ENCODE results near the gene CPS1.

CPS1 gene

GRCh38 chr2:210551001-210551400 lies 5.4 kb upstream of the CPS1 start:
- Histone ChIP-seq H2BK12ac (ENCODE audit: low read length) (no peak overlapping the region), H3K27ac (ENCODE audit: low read depth, low read length) (no peak overlapping the region)
- no CpG with 5 or more reads among the region's 2 CpGs for WGBS (ENCODE audit: extremely low coverage, insufficient coverage, insufficient read length)

GRCh38 chr2:210553373-210553772 lies 3.0 kb upstream of the CPS1 start:
- WGBS (ENCODE audit: extremely low coverage, insufficient coverage, insufficient read length), result no CpG with 5 or more reads among the region's 1 CpG
- Histone ChIP-seq H2BK5ac (ENCODE audit: low read depth, low read length, poor library complexity) (no peak overlapping the region), H3K27ac (ENCODE audit: low read depth, low read length) (no peak overlapping the region)

More at GRCh38 chr2:210551001-210551400, 5.4 kb upstream of the CPS1 start:
- Histone ChIP-seq H3K18ac (ENCODE audit: low read length) (no peak overlapping the region), H4K8ac (ENCODE audit: low read depth, low read length) (no peak overlapping the region), H3K9me3 (ENCODE audit: insufficient read depth, low read depth, low read length) (no peaks in the 10 kb centered on the region), H2BK120ac (ENCODE audit: insufficient read depth, low read length, poor library complexity) (no peak overlapping the region), H2AK5ac (ENCODE audit: low read length) (no peak overlapping the region), H3K27me3 (ENCODE audit: insufficient read depth, low read length) (no peaks in the 10 kb centered on the region), H4K12ac (ENCODE audit: low read depth, low read length) (no peak overlapping the region), H3K4ac (ENCODE audit: low read depth, low read length) (no peak overlapping the region), H3K79me2 (ENCODE audit: control insufficient read depth, insufficient read depth, low read length, poor library complexity) (no peaks in the 10 kb centered on the region), H3K36me3 (ENCODE audit: control insufficient read depth in 1 of 2, insufficient read depth in 2 of 2, low read length in 2 of 2) (no peaks in the 10 kb centered on the region), H3K4me3 (ENCODE audit: low read depth, low read length) (no peak overlapping the region), H3K4me2 (ENCODE audit: low read length) (no peak overlapping the region), H3K9ac (ENCODE audit: low read length) (no peak overlapping the region), H3K4me1 (ENCODE audit: control insufficient read depth in 1 of 2, insufficient read depth in 2 of 2, low read length in 2 of 2) (no peaks in the 10 kb centered on the region), H3K23ac (ENCODE audit: low read length) (no peak overlapping the region), H3K79me1 (ENCODE audit: low read length) (no peaks in the 10 kb centered on the region), H3K14ac (ENCODE audit: low read length) (no peak overlapping the region), H4K91ac (ENCODE audit: low read depth, low read length) (no peak overlapping the region), H2BK5ac (ENCODE audit: low read depth, low read length, poor library complexity) (no peak overlapping the region), H2AFZ (ENCODE audit: insufficient read depth, low read length, poor library complexity) (no peak overlapping the region)
- no peak for DNase-seq

GRCh38 chr2:210555555-210555954 lies 844 bp upstream of the CPS1 start:
- H3K27me3 ChIP-seq (ENCODE audit: insufficient read depth, low read length), result no peaks in the 10 kb centered on the region
- no peak overlapping the region for H3K9ac ChIP-seq (ENCODE audit: low read length)
- no peak overlapping the region for H4K91ac ChIP-seq (ENCODE audit: low read depth, low read length)
- H2BK120ac ChIP-seq (ENCODE audit: insufficient read depth, low read length, poor library complexity), result no peak overlapping the region
- no peak overlapping the region for H3K4me2 ChIP-seq (ENCODE audit: low read length)
- no peak overlapping the region for H2AFZ ChIP-seq (ENCODE audit: insufficient read depth, low read length, poor library complexity)
- H3K79me2 ChIP-seq (ENCODE audit: control insufficient read depth, insufficient read depth, low read length, poor library complexity), result no peaks in the 10 kb centered on the region
- no peaks in the 10 kb centered on the region for H3K9me3 ChIP-seq (ENCODE audit: insufficient read depth, low read depth, low read length)
- DNase-seq, result no peak
- H3K4ac ChIP-seq (ENCODE audit: low read depth, low read length), result no peak overlapping the region
- no peaks in the 10 kb centered on the region for H3K79me1 ChIP-seq (ENCODE audit: low read length)
- H3K23ac ChIP-seq (ENCODE audit: low read length), result no peak overlapping the region
- no peak overlapping the region for H2BK12ac ChIP-seq (ENCODE audit: low read length)
- no peak overlapping the region for H4K8ac ChIP-seq (ENCODE audit: low read depth, low read length)
- no peak overlapping the region for H3K18ac ChIP-seq (ENCODE audit: low read length)
- no peak overlapping the region for H2BK5ac ChIP-seq (ENCODE audit: low read depth, low read length, poor library complexity)
- no peak overlapping the region for H4K12ac ChIP-seq (ENCODE audit: low read depth, low read length)
- H3K4me3 ChIP-seq (ENCODE audit: low read depth, low read length), result no peak overlapping the region
- no peaks in the 10 kb centered on the region for H3K4me1 ChIP-seq (ENCODE audit: control insufficient read depth in 1 of 2, insufficient read depth in 2 of 2, low read length in 2 of 2)
- H3K36me3 ChIP-seq (ENCODE audit: control insufficient read depth in 1 of 2, insufficient read depth in 2 of 2, low read length in 2 of 2), result no peaks in the 10 kb centered on the region
- no peak overlapping the region for H3K27ac ChIP-seq (ENCODE audit: low read depth, low read length)
- H3K14ac ChIP-seq (ENCODE audit: low read length), result no peak overlapping the region
- no peak overlapping the region for H2AK5ac ChIP-seq (ENCODE audit: low read length)

More at GRCh38 chr2:210553373-210553772, 3.0 kb upstream of the CPS1 start:
- Histone ChIP-seq H2BK120ac (ENCODE audit: insufficient read depth, low read length, poor library complexity) (no peak overlapping the region), H3K79me1 (ENCODE audit: low read length) (no peaks in the 10 kb centered on the region), H3K4me3 (ENCODE audit: low read depth, low read length) (no peak overlapping the region), H3K36me3 (ENCODE audit: control insufficient read depth in 1 of 2, insufficient read depth in 2 of 2, low read length in 2 of 2) (no peaks in the 10 kb centered on the region), H3K4me1 (ENCODE audit: control insufficient read depth in 1 of 2, insufficient read depth in 2 of 2, low read length in 2 of 2) (no peaks in the 10 kb centered on the region), H3K18ac (ENCODE audit: low read length) (no peak overlapping the region), H3K4ac (ENCODE audit: low read depth, low read length) (no peak overlapping the region), H2AK5ac (ENCODE audit: low read length) (no peak overlapping the region), H3K79me2 (ENCODE audit: control insufficient read depth, insufficient read depth, low read length, poor library complexity) (no peaks in the 10 kb centered on the region), H4K8ac (ENCODE audit: low read depth, low read length) (no peak overlapping the region), H3K4me2 (ENCODE audit: low read length) (no peak overlapping the region), H3K9ac (ENCODE audit: low read length) (no peak overlapping the region), H3K27me3 (ENCODE audit: insufficient read depth, low read length) (no peaks in the 10 kb centered on the region), H4K12ac (ENCODE audit: low read depth, low read length) (no peak overlapping the region), H3K9me3 (ENCODE audit: insufficient read depth, low read depth, low read length) (no peaks in the 10 kb centered on the region), H3K23ac (ENCODE audit: low read length) (no peak overlapping the region), H4K91ac (ENCODE audit: low read depth, low read length) (no peak overlapping the region), H2AFZ (ENCODE audit: insufficient read depth, low read length, poor library complexity) (no peak overlapping the region), H3K14ac (ENCODE audit: low read length) (no peak overlapping the region), H2BK12ac (ENCODE audit: low read length) (no peak overlapping the region)
- DNase-seq, result peak in 1 of 2 donors; percentile 29

DNA sequence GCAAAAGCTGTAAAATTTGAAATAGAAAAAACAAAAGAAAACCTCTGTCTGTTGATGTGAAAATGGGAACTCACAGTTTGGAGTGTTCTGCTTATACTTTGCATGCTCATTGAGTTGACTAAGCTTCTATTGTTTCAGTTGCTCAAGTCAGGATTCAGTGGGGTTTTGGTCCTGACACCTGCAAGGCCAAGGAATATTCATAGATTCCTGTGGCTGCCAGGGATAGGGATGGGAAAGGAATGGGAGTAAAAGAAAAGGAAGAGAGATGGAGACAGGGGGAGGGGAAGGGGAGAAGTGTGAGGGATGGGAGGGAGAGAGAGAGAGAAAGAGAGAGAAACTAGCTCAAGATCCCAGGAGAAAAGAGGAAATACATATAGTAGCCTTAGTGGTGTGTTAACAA lies 1.3 kb downstream of the CPS1 start:
- Histone ChIP-seq H4K8ac (ENCODE audit: low read depth, low read length) (no peak overlapping the region), H3K18ac (ENCODE audit: low read length) (no peak overlapping the region), H3K4ac (ENCODE audit: low read depth, low read length) (no peak overlapping the region), H2BK5ac (ENCODE audit: low read depth, low read length, poor library complexity) (no peak overlapping the region), H3K4me2 (ENCODE audit: low read length) (no peak overlapping the region), H3K14ac (ENCODE audit: low read length) (no peak overlapping the region), H2AK5ac (ENCODE audit: low read length) (no peak overlapping the region), H2AFZ (ENCODE audit: insufficient read depth, low read length, poor library complexity) (no peak overlapping the region), H4K91ac (ENCODE audit: low read depth, low read length) (no peak overlapping the region), H3K27me3 (ENCODE audit: insufficient read depth, low read length) (no peaks in the 10 kb centered on the region), H3K79me1 (ENCODE audit: low read length) (no peaks in the 10 kb centered on the region), H4K12ac (ENCODE audit: low read depth, low read length) (no peak overlapping the region), H2BK120ac (ENCODE audit: insufficient read depth, low read length, poor library complexity) (no peak overlapping the region), H3K27ac (ENCODE audit: low read depth, low read length) (no peak overlapping the region), H3K4me1 (ENCODE audit: control insufficient read depth in 1 of 2, insufficient read depth in 2 of 2, low read length in 2 of 2) (no peaks in the 10 kb centered on the region), H3K9ac (ENCODE audit: low read length) (no peak overlapping the region), H3K23ac (ENCODE audit: low read length) (no peak overlapping the region), H3K9me3 (ENCODE audit: insufficient read depth, low read depth, low read length) (no peaks in the 10 kb centered on the region), H3K79me2 (ENCODE audit: control insufficient read depth, insufficient read depth, low read length, poor library complexity) (no peaks in the 10 kb centered on the region), H3K4me3 (ENCODE audit: low read depth, low read length) (no peak overlapping the region), H2BK12ac (ENCODE audit: low read length) (no peak overlapping the region), H3K36me3 (ENCODE audit: control insufficient read depth in 1 of 2, insufficient read depth in 2 of 2, low read length in 2 of 2) (no peaks in the 10 kb centered on the region)
- no peak for DNase-seq

DNA sequence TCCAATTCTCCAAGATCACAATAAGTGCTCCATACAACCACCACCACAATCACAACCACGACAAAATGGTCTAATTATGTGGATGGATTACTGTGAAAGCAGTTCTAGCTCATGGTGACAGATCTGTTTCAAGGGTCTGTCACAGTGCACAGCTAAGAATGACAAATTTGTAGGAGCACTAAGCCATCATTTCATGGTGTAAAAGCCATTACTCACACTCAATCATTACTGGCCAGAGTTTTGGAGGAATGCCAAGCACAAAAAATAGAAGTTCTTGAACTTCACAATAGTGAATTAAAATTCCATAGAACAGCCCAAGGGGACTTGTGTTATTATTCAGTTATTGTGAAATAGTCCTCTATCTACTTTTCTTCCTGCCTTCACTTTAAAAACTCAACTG lies 2.3 kb downstream of the CPS1 start:
- H3K23ac ChIP-seq (ENCODE audit: low read length), result no peak overlapping the region
- H4K8ac ChIP-seq (ENCODE audit: low read depth, low read length), result no peak overlapping the region
- H3K4me1 ChIP-seq (ENCODE audit: control insufficient read depth in 1 of 2, insufficient read depth in 2 of 2, low read length in 2 of 2), result no peaks in the 10 kb centered on the region
- H2AK5ac ChIP-seq (ENCODE audit: low read length), result no peak overlapping the region
- H3K27me3 ChIP-seq (ENCODE audit: insufficient read depth, low read length), result no peaks in the 10 kb centered on the region
- no peak overlapping the region for H3K4me3 ChIP-seq (ENCODE audit: low read depth, low read length)
- no peak overlapping the region for H3K14ac ChIP-seq (ENCODE audit: low read length)
- H3K27ac ChIP-seq (ENCODE audit: low read depth, low read length), result no peak overlapping the region
- H2BK5ac ChIP-seq (ENCODE audit: low read depth, low read length, poor library complexity), result no peak overlapping the region
- no CpG with 5 or more reads among the region's 1 CpG for WGBS (ENCODE audit: extremely low coverage, insufficient coverage, insufficient read length)
- no peak overlapping the region for H3K4ac ChIP-seq (ENCODE audit: low read depth, low read length)
- H3K4me2 ChIP-seq (ENCODE audit: low read length), result no peak overlapping the region
- no peak for DNase-seq
- no peaks in the 10 kb centered on the region for H3K79me2 ChIP-seq (ENCODE audit: control insufficient read depth, insufficient read depth, low read length, poor library complexity)
- no peak overlapping the region for H4K91ac ChIP-seq (ENCODE audit: low read depth, low read length)
- no peaks in the 10 kb centered on the region for H3K9me3 ChIP-seq (ENCODE audit: insufficient read depth, low read depth, low read length)
- no peak overlapping the region for H2BK120ac ChIP-seq (ENCODE audit: insufficient read depth, low read length, poor library complexity)
- no peaks in the 10 kb centered on the region for H3K79me1 ChIP-seq (ENCODE audit: low read length)
- H3K18ac ChIP-seq (ENCODE audit: low read length), result no peak overlapping the region
- no peak overlapping the region for H2AFZ ChIP-seq (ENCODE audit: insufficient read depth, low read length, poor library complexity)
- H3K9ac ChIP-seq (ENCODE audit: low read length), result no peak overlapping the region
- H2BK12ac ChIP-seq (ENCODE audit: low read length), result no peak overlapping the region
- H4K12ac ChIP-seq (ENCODE audit: low read depth, low read length), result no peak overlapping the region
- no peaks in the 10 kb centered on the region for H3K36me3 ChIP-seq (ENCODE audit: control insufficient read depth in 1 of 2, insufficient read depth in 2 of 2, low read length in 2 of 2)

All from trophoblast cell (in vitro differentiated cells and primary cell).